Measurements from ENCODE around the gene SLC5A11. TPM values are rescaled to one million over a fixed set of nuclear protein-coding genes. Genes with fewer than 3 reads are reported as not detected.

Gene SLC5A11
- total RNA-seq, 1 experiment from 2014 or later = not detected

GRCh38 chr16:24876231-24876630 lies 30.5 kb downstream of the SLC5A11 start (continued):
- no peak for TF ChIP-seq ZNF281 (CRISPR knock-in tag; IDR thresholded peaks at IDR 0.05)

GRCh38 chr16:24879684-24880083 lies 33.9 kb downstream of the SLC5A11 start:
- ATAC-seq = no peak
- H3K27ac Mint-ChIP-seq = no peak overlapping the region
- POLR2A ChIA-PET = no interaction called here

More at GRCh38 chr16:24879684-24880083, 33.9 kb downstream of the SLC5A11 start:
- Mint-ChIP-seq H3K36me3 (no peaks in the 10 kb centered on the region), H3K4me3 (no peak overlapping the region), H3K9me3 (peaks cover 9% of the 10 kb centered on the region), H3K27me3 (ENCODE audit: low read depth) (no peaks in the 10 kb centered on the region; the same call in 1 of the 2 replicates), H3K4me1 (peaks cover 3% of the 10 kb centered on the region; the same call in 1 of the 2 replicates)
- TF ChIP-seq ZNF416 (CRISPR knock-in tag; IDR thresholded peaks at IDR 0.05) (no peak), TEAD4 (CRISPR knock-in tag; IDR thresholded peaks at IDR 0.05) (no peak), ZMAT4 (CRISPR knock-in tag; IDR thresholded peaks at IDR 0.05) (no peak), CREB1 (CRISPR knock-in tag; IDR thresholded peaks at IDR 0.05) (no peak), ZNF425 (CRISPR knock-in tag; conservative IDR thresholded peaks at IDR 0.05) (no peak), ZNF671 (CRISPR knock-in tag; IDR thresholded peaks at IDR 0.05) (no peak), MLX (CRISPR knock-in tag; IDR thresholded peaks at IDR 0.05) (no peak), ATF2 (CRISPR knock-in tag; IDR thresholded peaks at IDR 0.05; ENCODE audit: borderline replicate concordance, low read depth) (no peak), CDX4 (CRISPR knock-in tag; IDR thresholded peaks at IDR 0.05; ENCODE audit: borderline replicate concordance) (no peak), ZNF121 (CRISPR knock-in tag; IDR thresholded peaks at IDR 0.05) (no peak), TCF7 (CRISPR knock-in tag; IDR thresholded peaks at IDR 0.05; ENCODE audit: low read depth) (no peak), E2F4 (CRISPR knock-in tag; IDR thresholded peaks at IDR 0.05; ENCODE audit: borderline replicate concordance, low read depth) (no peak), USF2 (CRISPR knock-in tag; IDR thresholded peaks at IDR 0.05) (no peak), JUN (CRISPR knock-in tag; IDR thresholded peaks at IDR 0.05) (no peak), GRHL2 (CRISPR knock-in tag; IDR thresholded peaks at IDR 0.05; ENCODE audit: insufficient replicate concordance, severe bottlenecking) (no peak), MAX (CRISPR knock-in tag; IDR thresholded peaks at IDR 0.05) (no peak), RORB (CRISPR knock-in tag; IDR thresholded peaks at IDR 0.05) (no peak)
- CTCF ChIA-PET = no interaction called here
- DNase-seq (ENCODE audit: low spot score) = no peak

Data from WTC11 (cell line).